ENCODE results near the gene MGAT2. TPM values are rescaled to one million over a fixed set of nuclear protein-coding genes. Genes with fewer than 3 reads are reported as not detected.
A peak's percentile ranks its signal among the peaks of the same experiment; 100 is the strongest.

The MGAT2 gene
- total RNA-seq, 1 donor from 2014 or later = 12.0 TPM

GRCh38 chr14:49586673-49587460, 33.7 kb upstream of the MGAT2 start:
- intact Hi-C loops (cut with micrococcal nuclease) = loop anchor here (2.0 kb wide), 1 partner anchor 34 kb away; the partner anchor contains the start of genes MGAT2 and RPL36AL
- TF ChIP-seq, protein P1, sequence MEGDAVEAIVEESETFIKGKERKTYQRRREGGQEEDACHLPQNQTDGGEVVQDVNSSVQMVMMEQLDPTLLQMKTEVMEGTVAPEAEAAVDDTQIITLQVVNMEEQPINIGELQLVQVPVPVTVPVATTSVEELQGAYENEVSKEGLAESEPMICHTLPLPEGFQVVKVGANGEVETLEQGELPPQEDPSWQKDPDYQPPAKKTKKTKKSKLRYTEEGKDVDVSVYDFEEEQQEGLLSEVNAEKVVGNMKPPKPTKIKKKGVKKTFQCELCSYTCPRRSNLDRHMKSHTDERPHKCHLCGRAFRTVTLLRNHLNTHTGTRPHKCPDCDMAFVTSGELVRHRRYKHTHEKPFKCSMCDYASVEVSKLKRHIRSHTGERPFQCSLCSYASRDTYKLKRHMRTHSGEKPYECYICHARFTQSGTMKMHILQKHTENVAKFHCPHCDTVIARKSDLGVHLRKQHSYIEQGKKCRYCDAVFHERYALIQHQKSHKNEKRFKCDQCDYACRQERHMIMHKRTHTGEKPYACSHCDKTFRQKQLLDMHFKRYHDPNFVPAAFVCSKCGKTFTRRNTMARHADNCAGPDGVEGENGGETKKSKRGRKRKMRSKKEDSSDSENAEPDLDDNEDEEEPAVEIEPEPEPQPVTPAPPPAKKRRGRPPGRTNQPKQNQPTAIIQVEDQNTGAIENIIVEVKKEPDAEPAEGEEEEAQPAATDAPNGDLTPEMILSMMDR (IDR thresholded peaks at IDR 0.05; ENCODE audit: borderline replicate concordance) = peak; percentile 82
- H3K27me3 ChIP-seq (ENCODE audit: low read depth) = no peaks in the 10 kb centered on the region
- no peaks in the 10 kb centered on the region for H3K9me3 ChIP-seq (replicated peaks)
- H3K27ac ChIP-seq (replicated peaks) = peak overlapping the region; percentile 90
- peaks cover 27% of the 10 kb centered on the region for H3K4me1 ChIP-seq
- no peak for DNase-seq
- peak overlapping the region; percentile 86 for H3K4me3 ChIP-seq
- H3K36me3 ChIP-seq = peaks cover 28% of the 10 kb centered on the region

DNA sequence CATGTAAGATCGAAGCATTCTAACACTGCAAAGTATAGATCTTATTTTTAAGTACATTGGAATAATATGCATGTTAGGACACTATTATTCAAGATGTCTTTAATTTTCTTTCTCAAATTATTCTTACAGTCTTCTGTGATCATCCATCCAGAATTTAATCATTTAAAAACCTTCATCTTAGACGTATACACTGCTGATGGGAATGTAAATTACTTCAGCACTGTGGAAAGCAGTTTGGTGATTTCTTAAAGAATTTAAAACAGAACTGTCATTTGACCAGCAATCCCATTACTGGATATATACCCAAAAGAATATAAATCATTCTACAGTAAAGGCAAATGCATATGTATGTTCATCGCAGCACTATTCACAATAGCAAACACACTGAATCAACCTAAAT, 31.2 kb upstream of the MGAT2 start:
- no peaks in the 10 kb centered on the region for H3K9me3 ChIP-seq (replicated peaks)
- intact Hi-C loops (cut with micrococcal nuclease) = no loop called here

GRCh38 chr14:49593016-49593415, 27.6 kb upstream of the MGAT2 start:
- intact Hi-C loops (cut with micrococcal nuclease) = no loop called here
- TF ChIP-seq, protein P1 (IDR thresholded peaks at IDR 0.05; ENCODE audit: borderline replicate concordance) = no peak
- Histone ChIP-seq H3K4me1 (peaks cover 26% of the 10 kb centered on the region), H3K27ac (replicated peaks) (no peak overlapping the region), H3K9me3 (replicated peaks) (no peaks in the 10 kb centered on the region), H3K4me3 (no peak overlapping the region), H3K36me3 (no peaks in the 10 kb centered on the region), H3K27me3 (ENCODE audit: low read depth) (no peaks in the 10 kb centered on the region)
- no peak for DNase-seq

More for the DNA sequence above, 31.2 kb upstream of the MGAT2 start:
- Histone ChIP-seq H3K36me3 (peaks cover 3% of the 10 kb centered on the region), H3K4me3 (no peak overlapping the region), H3K27ac (replicated peaks) (no peak overlapping the region), H3K27me3 (ENCODE audit: low read depth) (no peaks in the 10 kb centered on the region), H3K4me1 (peaks cover 22% of the 10 kb centered on the region)
- no peak for DNase-seq
- TF ChIP-seq, protein P1 (IDR thresholded peaks at IDR 0.05; ENCODE audit: borderline replicate concordance) = no peak

DNA sequence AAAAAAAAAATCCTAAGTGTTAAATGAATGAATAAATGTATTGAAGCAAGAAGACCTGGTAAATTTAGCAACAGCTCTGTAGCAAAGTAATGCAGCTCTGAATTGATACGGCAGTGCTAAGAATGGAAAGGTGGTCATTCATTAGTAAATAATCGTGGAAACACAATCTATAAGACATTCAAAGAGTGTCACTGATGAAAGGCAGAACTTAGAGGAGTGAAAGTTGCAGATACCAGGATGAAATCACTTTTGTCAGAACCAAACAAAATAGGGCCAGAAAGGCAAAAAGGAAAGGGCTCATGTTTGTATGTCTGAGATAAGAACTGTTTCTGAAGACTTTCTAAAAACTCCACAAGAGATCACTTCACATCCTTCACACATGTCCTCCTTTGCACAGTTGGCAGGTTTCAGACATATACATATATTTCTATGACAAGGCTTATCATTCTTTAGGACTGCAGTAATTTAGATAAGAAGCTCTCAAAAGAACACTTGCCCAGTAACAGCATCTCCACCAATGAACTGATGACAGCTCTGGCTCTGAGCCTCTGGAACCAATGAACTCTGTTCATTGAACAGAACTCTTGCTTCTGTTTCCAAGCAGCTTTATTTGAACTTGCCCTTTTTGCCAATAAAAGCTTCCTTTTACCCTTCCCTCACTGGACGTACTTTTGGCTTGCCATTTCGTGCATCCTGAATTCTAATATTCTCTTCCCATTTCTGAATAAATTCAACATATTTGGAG, 26.1 kb upstream of the MGAT2 start:
- intact Hi-C loops (cut with micrococcal nuclease) = no loop called here
- no peaks in the 10 kb centered on the region for H3K36me3 ChIP-seq
- H3K4me3 ChIP-seq = no peak overlapping the region
- peak overlapping the region; percentile 53 for H3K27ac ChIP-seq (replicated peaks)
- H3K27me3 ChIP-seq (ENCODE audit: low read depth) = no peaks in the 10 kb centered on the region
- TF ChIP-seq, protein P1 (IDR thresholded peaks at IDR 0.05; ENCODE audit: borderline replicate concordance) = no peak
- DNase-seq = no peak
- H3K4me1 ChIP-seq = peaks cover 40% of the 10 kb centered on the region
- no peaks in the 10 kb centered on the region for H3K9me3 ChIP-seq (replicated peaks)

GRCh38 chr14:49598189-49598484, 22.5 kb upstream of the MGAT2 start:
- Histone ChIP-seq H3K27me3 (ENCODE audit: low read depth) (no peaks in the 10 kb centered on the region), H3K36me3 (peaks cover 1% of the 10 kb centered on the region), H3K27ac (replicated peaks) (peak overlapping the region; percentile 96), H3K9me3 (replicated peaks) (no peaks in the 10 kb centered on the region), H3K4me3 (peak overlapping the region; percentile 96), H3K4me1 (peaks cover 44% of the 10 kb centered on the region)
- intact Hi-C loops (cut with micrococcal nuclease) = no loop called here
- TF ChIP-seq, protein P1 (IDR thresholded peaks at IDR 0.05; ENCODE audit: borderline replicate concordance) = no peak
- DNase-seq = no peak
